GM12874 (cell line): ENCODE results near the gene CRYGS.

ENCODE experiments used
- TF ChIP-seq, protein P1 (sequence below): IDR thresholded peaks from 2 replicates; pipeline ENCODE4 v1.5.1; 2011; ENCODE audit warnings: low read depth, mild to moderate bottlenecking, control low read depth, low read length, moderate library complexity; ENCODE audit not compliant: insufficient read depth

CRYGS gene

DNA sequence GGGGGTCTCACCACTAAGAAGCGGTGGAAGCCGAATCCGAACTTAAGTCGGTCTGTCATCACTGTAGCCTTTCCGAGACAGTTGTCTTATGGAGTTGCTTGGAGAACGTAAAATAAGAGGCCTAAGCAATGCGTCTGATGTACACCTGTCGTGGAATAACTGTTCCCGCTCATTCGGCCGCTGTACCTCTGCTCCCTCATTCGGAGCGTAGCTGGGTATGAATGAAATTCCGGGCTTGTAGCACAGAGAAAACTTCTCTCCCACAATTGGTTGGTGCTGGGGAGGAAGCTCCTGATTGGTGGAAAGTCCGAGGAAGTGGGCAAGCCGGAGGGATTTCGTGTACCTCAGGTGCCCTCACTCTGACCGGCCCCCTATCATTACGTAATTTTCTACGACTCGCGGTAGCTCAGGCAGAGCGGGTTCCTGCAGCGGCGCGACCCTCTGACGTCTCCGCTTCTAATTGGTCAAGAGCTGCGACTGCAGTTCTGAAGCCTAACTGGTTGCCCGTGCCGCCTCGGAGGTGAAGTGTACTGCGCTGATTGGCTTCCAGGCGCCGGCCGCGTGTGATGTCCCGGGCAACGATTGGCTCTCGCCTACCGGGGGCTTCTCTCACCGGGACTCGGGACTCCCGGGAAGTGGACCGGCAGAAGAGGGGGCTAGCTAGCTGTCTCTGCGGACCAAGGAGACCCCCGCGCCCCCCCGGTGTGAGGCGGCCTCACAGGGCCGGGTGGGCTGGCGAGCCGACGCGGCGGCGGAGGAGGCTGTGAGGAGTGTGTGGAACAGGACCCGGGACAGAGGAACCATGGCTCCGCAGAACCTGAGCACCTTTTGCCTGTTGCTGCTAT lies 26.1 kb upstream of the CRYGS start, which contains the start of gene DNAJB11:
TSS of gene DNAJB11 (plus strand) at position 625 of the 845 bp plus-strand sequence. CDS start at position 803, 178 bp downstream.
- TF ChIP-seq, protein P1, sequence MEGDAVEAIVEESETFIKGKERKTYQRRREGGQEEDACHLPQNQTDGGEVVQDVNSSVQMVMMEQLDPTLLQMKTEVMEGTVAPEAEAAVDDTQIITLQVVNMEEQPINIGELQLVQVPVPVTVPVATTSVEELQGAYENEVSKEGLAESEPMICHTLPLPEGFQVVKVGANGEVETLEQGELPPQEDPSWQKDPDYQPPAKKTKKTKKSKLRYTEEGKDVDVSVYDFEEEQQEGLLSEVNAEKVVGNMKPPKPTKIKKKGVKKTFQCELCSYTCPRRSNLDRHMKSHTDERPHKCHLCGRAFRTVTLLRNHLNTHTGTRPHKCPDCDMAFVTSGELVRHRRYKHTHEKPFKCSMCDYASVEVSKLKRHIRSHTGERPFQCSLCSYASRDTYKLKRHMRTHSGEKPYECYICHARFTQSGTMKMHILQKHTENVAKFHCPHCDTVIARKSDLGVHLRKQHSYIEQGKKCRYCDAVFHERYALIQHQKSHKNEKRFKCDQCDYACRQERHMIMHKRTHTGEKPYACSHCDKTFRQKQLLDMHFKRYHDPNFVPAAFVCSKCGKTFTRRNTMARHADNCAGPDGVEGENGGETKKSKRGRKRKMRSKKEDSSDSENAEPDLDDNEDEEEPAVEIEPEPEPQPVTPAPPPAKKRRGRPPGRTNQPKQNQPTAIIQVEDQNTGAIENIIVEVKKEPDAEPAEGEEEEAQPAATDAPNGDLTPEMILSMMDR, result no peak

DNA sequence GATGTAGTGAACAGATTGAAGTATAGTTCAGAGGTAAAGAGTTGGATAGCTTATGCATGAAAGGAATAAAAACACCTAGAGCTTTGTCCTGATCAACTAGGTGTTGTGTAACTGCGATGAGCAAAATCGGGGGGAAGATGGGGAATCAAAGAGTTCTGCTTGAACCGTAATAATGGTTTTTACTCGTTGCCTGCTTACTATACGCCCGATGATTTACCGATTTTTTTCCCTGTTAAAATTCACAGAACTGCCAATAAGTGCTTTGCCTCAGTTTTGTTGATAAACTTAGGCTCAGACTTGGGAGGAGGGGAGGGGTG lies 25.6 kb upstream of the CRYGS start:
- TF ChIP-seq, protein P1, result no peak

DNA sequence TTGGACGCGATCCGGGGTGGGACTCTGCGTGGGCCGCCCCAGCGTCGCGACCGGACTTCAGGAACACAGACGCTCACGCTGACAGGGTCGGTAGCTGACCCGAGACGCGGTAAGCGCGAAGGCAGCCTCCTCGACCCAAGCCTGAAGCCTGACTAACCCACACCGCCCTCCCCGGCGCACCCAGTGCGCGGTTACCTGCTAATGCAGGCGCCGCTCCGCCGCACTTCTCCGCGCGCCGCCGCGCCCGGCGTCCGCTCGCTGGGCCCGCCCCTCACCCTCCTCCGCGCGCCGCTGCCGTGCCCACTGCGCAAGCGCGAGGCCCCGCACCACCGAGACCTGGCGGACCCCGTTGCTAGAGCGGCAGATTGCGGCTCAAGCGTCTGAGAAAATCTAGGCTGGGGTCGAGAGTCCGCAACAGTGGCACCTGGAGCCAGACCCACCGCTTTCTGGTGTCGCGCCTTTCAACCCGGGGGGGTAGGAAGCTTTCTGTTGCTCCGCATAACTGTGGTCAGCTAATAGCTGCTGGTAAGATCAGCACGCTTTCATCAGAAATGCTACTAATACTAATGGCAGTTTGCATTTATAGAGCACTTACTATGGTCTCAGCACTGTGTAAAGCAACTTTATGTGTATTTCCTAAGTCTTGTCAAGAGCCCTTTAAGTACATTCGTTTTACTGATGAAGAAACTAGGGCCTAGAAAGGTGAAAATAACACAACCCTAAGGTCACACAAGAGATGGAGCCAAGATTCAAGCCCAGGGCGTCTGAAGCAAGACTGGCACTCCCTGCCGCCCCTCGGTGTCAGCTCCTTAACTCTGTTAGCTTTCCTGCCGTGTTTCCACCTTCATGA lies 23.1 kb upstream of the CRYGS start, which contains the start of gene TBCCD1:
TSS of gene TBCCD1 (minus strand) at position 268 of the 850 bp plus-strand sequence. CDS start 3,010 bp downstream, outside the sequence.
- TF ChIP-seq, protein P1, result no peak

DNA sequence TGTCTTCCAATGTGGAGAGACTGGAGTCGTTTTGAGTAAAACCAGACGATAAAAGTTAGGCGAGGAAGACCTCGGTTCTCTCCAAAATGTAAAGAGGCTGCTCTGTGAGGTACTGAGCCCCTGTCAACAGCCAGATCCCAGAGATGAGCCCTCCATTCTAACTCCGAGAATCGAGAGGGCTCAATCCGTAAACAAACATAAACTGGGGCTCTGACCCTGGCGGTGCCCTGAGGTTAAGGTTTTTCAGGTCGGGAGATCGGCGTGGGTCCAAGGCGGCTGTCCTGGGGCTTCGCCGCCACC lies 22.5 kb upstream of the CRYGS start:
- TF ChIP-seq, protein P1, result no peak

DNA sequence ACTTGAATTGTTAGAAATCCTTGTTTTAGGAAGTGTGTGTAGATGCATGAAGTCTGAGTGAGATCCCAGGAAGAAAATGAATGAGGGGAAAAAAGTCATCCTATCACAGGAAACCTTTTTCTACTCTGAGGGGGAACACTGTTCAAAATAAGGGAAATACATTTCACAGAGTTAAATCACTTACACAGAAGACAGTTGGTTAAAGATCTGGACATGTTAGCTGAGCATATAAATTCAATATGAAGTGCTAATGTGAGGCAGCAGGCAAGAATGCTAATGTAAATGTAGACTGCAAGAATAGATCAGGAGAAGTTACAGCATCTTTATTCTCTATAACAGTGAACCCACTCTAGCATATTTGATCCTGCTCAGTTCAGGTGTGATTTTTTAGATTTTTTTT lies 20.4 kb upstream of the CRYGS start:
- TF ChIP-seq, protein P1, result no peak

DNA sequence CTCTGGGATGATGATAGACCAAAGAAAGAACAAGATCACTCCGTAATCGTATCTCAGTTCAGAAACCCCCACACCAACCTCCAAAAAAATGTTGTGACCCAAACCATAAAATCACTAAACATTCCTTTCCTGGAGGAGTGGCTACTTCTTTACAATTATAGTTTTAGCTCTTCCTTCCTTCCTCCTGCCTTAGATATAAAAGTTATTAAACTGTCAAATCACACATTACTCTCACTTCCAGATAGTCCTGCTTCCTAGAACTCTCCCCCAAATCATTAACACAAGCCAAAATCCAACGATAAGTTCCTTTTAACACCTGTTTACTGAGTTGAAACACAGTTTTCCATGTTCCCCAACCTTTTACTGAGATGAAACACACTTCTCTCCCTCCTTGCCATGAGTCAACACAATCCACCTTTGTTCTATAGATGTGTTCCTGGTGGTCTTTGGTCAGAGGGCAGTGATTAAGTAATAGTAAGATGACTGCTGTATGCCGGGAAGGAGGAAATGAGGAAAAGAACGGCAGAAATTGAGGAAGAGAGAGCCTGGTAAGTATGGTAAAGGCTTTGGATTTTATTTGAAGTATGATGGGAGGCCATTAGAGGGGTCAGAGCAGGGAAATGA lies 8.3 kb upstream of the CRYGS start:
- TF ChIP-seq, protein P1, result no peak

DNA sequence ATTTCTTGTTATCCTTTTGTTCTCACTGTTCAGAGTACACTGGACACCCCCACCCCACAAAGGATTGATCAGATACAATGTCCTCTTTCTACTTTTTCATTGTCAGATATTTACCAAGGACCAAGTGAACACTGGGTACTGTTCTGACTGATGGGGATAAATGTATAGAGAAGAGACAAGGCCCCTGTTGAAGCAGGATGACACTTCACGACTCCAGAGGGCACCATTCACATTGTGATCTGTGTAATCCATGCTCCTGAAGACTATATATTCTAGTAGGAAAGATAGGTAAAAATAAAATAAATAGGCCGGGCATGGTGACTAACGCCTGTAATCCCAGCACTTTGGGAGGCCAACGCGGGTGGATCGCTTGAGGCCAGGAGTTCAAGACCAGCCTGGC lies 7.2 kb upstream of the CRYGS start:
- TF ChIP-seq, protein P1, result no peak
